ENCODE measurements around the gene COPB2.

- TF ChIP-seq POLR2A (IDR thresholded peaks at IDR 0.05) = no peak
- no peak for TF ChIP-seq CTCF (IDR thresholded peaks at IDR 0.05)
These were observed 80.3 kb downstream of the COPB2 start for GRCh38 chr3:139309061-139309591.
